SHP77 treated with DMSO at 0.1 percent for 48 hours (cell line): Measurements from ENCODE around the gene SLX4IP.
"Not testable (repeated sequence)": the region's sequence is repeated elsewhere in the genome, so short reads cannot be mapped to it uniquely, and the experiment has no call there.

ENCODE experiments used
- DNase-seq: peaks from one replicate; lab custom pipeline; 2025; lab: John Stamatoyannopoulos, UW

The SLX4IP gene

DNA sequence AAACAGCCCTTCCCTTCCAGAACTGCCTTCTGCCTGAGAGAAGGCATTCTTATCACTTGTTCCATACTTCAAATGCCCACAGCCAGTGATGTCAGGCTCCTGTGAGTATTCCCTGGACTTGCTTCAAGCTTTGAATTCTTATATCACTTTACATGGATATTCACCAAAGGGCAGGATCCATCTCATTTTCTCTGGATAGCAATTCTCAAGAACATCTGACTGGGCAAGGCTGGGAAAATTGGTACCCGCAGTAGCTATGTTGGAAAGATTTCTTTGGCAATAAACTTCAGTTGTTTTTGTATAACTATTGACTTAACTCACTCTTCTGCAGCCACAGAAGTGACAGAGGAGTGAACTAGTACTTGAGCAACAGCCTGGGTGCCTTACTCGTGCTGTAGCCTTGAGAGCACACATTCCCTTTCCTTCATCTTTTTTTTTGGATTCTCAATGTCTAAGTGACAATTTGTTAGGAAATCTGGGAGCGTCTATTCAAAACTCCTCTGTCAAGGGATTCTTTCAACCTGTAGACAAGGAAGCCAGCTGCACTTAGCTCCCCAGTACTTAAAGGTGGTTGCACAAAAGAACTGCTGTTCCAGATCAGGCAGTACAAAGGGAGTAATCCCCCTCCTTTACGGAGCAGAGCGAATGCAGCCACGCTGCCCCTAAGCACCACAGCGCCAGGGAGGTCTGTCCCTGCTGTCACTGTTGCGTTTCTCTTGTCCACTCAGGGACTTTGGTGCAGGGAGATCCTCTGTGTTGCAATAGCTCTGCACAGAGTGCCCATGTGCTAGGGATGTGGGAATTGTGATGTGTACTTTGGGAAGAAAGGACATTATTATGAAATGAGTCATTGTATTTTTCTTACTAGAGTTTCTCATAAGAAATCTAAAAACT lies 169.1 kb downstream of the SLX4IP start:
- no peak for DNase-seq

DNA sequence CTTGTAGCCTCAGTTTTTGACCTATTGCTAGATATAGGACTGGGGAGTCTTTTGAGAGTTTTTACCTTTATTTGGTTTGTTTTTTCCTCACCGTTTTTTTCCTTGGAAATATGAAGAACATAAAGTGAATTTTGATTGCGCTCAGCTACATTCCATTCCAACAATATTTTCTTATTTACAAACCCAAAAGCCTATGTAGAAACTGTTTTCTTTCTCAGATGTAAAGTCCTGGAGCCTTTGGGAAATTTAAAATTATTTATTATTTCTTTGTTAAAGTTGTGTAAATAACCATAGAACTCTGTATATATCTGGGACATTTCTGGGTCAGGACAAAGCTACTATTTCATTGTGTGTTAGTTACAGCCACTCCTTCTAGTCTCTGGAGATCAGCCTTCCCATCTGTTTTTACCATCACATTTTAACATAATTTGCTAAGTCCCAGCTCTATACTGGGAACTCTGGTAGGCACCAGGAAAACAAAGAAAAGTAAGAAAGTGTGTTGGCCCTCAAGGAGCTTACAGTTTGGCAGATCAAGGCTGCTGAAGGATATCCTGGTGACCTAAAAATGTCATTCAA lies 169.8 kb downstream of the SLX4IP start:
- no peak for DNase-seq

DNA sequence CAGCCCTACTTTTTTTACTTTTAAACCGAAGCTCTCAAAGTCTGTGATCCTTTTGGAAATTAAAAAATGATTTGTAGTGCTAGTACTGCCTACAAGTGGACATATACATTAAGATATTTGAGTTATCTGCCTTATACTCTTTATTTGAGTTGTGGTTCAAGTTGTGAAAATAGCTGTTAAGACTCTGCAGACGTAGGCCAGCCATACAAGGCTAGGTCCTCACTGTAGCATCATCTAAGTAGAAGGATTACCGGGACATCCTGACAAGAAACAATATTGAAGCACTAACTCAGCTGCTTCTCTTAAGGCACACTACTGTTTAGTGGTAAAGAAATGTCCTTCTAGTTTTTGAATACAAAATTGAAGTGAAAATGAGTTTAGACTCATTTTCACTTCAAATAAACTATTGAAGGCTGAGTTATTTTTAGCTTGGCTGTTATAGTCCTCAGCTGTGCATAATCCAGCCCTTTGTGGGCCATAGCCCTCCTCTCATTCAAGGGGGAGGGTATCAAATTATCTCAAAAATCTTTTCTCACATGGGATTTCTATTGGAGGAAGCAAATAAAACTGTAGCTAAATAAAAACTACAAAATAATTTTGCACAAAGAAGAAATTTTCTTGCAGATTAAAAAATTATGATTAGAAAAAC lies 170.6 kb downstream of the SLX4IP start:
- no peak for DNase-seq

DNA sequence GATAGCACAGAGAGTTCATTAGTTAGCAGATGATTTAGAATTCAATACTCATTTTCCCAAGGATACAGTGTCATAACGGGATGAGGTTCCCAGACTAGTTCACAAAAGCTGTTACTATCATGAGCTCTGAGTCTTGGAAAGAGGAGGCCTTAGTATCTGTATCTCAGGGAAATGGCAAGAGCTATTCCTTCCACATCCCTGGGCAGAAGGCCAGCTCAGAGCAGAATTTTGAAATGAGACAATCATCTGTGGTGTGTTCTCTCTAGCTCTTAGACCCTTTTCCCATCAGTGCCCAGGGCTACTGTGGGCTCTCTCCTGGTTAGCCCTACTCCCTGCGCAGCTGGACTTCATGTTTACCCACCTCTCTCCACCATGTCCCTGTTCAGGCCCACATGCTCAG lies 174.2 kb downstream of the SLX4IP start:
- no peak for DNase-seq

DNA sequence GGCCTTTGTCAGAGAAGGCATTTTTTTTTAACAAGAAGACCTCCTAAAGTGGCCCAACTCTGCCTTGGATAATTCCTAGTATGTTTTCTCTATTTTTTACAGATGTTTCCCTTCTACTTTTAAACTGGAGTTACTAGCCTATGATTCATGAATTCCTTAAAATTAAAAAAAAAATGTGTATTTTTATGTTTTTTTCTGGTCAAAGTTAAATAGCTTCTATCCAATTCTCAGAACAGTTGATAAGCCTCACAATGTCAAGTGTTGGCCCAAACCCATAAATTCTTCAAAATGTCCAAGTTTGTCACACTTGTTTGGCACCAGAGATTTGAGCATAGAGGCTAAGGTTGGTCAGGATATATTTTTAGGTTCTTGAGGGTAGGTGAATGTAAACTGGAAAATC lies 174.7 kb downstream of the SLX4IP start:
- DNase-seq: no peak

DNA sequence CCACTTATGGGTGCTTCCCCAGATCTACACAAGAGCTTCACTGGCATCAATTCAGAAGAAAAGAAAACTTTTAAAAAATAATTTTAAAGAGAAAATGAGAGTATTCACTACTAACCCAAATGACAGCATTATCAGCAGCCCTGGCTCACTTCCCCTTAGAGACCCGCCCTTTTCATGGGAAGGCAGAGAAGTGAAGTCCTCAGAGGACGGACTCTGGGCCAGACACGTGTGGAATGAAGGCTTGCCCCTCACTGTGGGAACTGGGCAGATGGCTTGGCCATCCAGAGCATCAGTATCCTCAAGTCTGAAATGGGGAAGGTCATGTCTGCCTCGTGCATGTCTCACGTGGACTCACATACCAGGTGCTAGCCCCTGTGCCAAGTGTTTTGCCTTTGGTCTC lies 175.1 kb downstream of the SLX4IP start:
- no peak for DNase-seq

DNA sequence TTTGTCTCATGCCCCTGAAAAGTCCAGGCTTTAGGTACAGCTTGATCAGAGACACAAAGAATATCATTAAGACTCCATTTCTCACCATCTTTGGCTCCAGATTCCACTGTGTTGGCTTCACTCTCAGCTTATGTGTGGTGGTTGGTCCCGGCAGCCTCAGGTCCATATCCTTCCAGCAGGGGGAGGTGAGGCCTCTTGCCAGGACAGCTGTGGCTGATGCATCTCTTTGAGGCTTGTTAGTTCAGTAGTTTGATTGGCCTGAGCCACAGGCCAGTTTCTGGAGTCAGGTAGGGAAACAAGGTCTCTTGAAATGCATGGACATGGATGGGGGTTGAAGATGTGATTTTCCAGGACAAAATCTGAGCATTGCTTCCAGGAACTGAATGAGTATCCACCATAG lies 176.3 kb downstream of the SLX4IP start:
- no peak for DNase-seq

DNA sequence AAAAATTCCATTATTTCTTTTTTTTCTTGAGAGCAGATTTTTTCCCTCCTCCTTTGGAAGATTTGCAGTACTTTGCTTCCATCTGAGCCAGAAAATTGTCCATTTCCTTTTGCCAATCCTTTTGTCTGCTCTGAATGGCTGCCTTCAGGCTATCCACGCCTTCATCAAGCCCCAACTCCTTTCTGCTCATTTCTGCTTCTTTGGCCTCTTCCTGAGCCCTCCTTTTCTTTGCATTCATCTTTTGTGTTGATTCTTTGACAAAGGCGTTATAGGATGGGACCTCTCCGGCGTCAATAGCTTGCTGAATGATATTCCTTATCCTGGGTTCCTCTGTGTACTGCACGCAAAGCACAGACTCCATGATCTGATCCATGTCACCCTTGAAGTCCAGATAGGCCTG lies 178.3 kb downstream of the SLX4IP start:
- DNase-seq: not testable (repeated sequence)

DNA sequence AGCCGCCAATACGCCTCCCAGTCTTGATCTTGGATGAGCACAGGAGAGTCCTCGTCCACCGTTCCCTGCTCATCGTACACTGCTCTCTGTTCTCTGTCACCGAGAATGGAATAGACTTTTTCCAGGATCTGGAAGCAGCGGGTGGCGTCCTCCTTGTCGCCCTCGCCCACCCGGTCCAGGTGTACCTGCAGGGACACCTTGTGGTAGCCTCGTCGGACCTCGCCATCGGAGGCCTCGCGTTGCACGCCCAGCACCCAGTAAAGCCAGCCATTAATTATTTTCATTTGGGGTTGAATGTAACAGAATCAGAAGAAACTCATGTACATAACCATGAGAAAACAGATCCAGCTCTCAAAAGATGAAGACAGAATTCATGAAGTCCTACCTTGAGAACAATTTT lies 178.8 kb downstream of the SLX4IP start:
- no peak for DNase-seq

DNA sequence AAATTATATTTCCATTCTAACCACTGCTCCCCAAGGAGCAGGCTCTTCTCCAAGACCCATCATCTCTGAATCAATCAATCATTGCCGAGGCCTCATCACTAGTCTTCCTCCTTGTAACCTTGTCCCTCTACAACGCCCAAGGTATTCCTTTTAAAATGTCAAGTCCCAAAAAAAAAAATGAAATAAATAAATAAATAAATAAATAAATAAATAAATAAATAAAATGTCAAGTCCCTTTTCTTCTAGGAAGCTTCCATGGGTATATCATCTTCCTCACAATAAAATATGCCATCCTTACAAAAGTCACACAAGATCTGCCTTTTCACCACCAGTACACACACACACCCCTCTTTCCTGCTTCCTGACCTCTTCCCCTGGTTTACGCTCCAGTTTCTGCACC lies 181.1 kb downstream of the SLX4IP start:
- no peak for DNase-seq

DNA sequence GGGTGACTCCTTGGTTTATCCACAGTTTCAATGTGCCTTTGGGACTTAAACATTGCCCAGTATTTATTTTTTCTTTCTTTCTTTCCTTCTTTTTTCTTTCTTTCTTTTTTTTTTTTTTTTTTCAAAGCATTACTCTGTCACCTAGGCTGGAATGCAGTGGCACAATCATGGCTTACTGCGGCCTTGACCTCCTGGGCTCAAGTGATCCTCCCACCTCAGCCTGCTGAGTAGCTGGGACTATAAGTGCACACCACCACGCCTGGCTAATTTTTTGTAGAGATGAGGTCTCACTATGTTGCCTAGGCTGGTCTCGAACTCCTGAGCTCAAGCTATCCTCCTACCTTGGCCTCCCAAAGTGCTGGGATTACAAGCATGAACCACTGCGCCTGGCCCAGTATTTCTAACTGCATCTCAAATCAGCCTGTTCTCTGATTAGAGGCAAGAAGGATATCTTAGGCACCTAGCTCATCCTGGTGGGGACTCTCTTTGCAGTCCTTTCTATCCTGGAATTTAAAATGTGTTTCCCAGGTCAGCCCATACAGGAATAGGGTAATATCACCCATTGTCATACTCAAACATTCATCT lies 182.5 kb downstream of the SLX4IP start:
- DNase-seq: not testable (repeated sequence)

DNA sequence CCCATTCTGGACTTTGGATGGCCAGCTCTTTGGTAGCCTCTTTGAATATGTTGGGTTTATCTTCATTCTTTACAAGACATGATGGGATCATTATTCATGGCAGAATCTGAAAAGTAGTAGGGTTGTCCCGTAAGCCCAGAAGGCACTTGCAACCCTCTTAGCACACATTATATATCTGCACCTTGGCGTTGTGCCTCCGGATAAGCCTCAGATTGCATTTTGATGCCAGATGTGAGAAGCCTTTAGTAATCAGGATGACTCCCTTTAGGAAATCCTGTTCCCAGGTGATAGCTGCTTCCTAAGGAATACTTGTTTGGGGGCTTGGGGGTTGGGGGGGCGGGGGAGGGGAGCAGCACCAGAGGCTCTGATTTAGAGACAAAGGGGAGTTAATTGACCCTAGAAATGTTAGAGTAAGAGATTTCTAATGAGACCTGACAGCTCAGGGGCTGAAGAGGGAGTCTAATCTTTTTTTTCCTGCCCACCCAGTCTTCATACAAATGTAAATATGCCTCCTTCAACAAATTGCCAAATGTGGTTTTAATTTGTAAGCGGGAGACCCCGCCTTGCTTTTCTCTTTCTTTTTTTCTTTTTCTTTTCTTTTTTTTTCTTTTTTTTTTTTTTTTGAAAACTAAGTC lies 183.6 kb downstream of the SLX4IP start:
- no peak for DNase-seq

DNA sequence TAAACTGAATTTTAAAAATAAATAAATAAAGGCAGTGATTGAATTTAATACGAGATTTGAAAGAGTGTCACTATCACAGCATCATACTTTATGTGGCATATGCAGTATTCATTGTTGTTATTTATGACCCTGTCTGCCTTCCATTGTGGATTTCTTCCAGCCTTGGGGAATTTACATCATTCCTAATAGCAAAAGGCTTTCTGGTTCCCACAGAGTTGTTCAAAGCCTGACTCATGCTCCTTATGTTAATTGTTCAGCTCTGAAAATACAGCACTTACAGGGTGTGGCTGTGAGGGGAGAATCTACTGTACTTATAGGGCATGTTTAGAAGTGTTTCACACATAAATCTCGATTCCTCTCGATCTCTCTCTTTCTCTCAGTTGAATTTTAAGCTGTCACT lies 184.3 kb downstream of the SLX4IP start:
- no peak for DNase-seq

DNA sequence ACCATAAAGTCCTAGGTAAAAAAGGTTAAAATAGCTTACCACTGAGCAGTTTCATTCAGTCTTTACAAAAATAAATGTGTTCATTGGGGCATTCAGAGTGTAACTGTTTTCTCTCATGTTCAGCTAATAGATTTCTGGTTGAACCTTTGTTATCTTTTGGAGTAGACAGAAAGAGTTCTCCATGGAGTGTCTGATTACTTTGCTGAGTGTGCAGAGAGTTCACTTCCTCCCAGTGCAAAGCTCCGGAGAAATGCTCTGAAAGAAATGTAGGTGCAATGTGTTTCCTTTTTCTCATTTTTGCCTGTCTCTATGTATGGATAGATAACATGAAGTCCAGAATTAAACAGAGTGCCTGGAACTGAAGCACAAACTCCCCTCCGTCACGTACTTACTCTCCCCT lies 186.0 kb downstream of the SLX4IP start:
- DNase-seq: no peak

DNA sequence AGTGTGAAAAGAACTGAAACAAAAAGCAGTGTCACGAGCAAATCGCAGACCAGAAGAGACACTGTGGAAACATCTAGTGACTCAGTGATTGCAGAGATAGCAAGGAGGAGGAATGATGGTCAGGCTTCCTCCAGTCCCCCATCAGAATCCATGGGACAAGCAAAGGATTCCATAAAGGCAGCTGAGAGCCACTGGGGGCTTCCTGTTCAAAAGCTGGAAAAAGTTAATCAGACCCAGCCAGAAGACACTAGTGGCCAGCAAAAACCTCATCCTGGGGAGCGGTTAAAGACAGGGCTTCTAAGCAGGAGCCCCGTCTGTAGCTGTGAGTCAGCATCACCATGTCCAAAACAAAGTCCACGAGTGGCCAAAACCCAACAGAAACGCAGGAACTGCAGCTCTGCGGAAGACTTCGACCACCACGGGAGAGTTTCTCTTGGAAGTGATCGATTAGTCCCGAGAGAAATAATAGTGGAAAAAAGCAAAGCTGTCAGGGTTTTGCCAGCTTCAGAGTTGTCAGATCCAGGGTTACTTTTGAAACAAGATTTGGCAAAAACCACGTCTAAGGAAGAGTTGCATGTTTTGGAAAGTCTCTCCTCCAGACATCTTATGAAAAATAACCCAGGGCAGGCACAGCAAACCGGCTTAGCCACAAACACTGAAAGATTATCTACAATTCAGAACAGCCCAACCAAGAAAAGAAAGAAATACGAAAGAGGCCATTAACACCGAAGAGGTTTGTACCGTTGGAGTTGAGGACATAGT lies 187.7 kb downstream of the SLX4IP start:
- DNase-seq: no peak

DNA sequence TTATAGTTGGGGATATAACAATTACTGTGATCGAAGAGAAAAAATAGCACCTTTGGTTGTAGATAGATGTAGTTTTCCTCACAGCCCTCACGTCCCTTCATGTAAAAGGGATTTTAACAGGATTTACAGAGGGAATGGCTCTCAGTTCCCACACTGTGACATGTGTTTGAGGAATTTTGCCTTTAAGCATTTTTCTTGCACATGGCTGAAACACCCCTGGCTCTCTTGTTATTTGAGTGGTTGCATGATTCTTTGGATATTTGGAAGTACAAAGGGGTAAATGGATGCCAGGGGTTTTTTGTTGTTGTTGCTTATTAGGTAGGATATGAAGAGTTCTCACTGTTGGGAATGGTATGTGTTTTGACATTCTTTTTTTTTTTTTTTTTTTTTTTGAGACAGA lies 190.5 kb downstream of the SLX4IP start:
- no peak for DNase-seq

DNA sequence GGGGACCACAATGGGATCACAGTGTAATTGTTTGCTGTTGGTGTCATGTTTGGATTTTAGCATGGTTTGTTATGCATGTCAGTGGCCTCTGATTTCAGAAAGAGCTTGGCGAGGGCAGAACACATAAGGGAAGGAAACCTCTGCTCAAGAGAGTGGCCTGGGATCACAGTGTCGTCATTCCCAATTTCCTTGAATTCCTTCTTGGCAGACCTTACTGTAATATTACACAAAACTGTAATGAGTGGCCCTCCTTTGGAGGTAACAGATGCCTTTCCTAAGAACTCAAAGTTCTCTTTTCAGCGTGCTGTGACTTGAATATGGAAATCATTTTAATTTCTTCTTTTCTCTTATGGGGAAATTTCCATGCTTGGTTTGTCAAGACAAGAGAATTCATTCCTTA lies 191.8 kb downstream of the SLX4IP start:
- no peak for DNase-seq

DNA sequence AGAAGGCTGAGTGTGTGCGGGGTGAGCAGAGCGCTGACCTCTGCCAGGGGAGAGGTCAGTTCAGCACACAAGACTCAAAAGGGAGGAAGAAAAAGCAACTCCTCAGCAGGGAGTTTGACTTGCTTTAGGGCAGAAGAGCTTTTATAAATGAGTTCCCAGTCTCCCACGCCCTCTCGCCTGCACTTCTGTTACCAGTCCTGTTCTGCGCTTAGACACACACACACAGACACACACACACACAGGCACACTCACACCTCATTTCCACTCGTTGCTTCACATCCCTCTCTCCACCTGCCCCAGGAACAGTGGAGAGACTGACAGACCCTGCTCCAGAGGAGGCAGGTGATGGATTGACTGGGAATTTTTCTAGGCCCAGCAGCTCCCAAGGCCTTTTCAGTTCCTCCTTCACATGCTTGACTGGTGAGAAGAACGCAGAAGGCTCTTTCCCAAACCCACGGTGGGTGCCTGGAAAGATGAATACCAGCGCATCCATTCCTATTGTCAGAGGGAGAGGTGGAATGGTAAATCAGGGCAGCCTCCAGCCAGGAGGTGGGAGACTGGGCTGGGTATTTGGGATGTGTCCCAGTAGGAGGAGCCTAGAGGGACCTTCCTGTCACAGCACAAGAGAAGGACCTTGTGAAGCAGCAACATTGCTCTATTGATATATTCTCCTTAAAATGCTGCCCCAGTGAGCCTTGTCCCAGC lies 195.0 kb downstream of the SLX4IP start:
- no peak for DNase-seq

DNA sequence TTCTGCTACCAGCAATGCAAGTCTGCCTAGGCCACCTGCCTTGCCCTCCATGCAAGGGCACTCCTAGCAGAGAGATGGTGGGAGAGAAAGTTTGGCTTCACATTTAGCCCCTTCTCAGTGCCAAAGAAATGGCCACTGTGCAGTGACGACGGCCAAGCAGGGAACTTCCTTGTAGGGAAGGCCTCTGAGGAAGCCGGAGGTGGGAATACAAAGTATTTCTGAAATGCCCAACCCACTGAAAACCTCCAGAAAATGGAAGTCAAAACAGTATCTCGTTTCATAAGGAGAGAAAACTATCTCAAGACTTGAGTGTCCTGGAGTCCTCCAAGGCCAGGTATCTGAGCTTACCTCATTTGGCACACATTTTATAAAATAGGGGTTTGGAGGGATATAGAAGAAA lies 196.0 kb downstream of the SLX4IP start:
- no peak for DNase-seq

DNA sequence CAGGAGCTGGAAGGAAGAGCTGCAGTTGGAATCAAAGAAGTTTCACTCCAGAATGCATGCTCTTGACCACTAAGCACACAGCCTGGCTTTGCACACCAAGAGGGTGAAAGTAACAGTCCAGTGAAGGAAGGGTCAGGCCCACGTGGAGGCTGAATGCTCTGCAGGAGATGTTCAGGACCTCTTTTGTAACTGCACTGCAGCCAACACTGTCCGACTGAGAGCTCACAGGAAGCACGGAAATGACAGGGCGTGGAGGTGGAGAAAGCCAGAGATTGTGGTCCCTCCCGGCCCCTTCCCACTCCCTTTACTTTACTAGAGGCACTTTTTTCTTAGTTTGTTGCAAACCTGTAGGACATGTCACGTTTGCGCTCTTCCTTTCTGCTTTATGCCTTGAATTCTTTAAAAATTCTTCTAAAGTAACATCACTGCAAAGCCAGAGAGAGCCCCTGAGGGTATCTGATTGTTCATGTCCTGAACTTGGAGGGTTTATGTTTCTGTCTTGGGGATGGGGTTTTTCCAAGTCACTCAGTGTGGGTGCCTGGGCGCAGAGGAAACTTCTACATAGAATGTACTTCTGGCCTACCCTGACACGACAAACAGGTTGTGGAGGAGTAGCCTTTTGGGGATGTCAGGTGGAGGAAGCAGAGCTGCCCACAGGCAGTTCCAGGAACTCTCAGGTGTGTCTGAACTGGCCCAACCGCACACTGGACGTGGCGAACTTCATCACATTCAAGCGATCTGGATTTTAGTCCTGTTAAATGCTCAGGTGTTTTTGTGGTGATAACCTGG lies 197.8 kb downstream of the SLX4IP start:
- no peak for DNase-seq
